Skeletal muscle tissue (tissue), 1 donor: ENCODE measurements around the gene UTY. TPM values are rescaled to one million over a fixed set of nuclear protein-coding genes. Genes with fewer than 3 reads are reported as not detected.

Experiments
- total RNA-seq: library from RNA; depleted of rRNA; stranded (reverse); fragments of >200 nt; gene quantifications from one replicate; pipeline ENCODE4 v1.2.3, GENCODE V29; 2014

Gene UTY
- total RNA-seq, 1 donor from 2014 or later = 46.4 TPM

Other genes starting within 250 kb of the UTY start
- gene TMSB4Y, start 223.9 kb upstream of the UTY start, total RNA-seq = 1.6 TPM